H9 (cell line): ENCODE measurements around the gene RPL26. TPM values are rescaled to one million over a fixed set of nuclear protein-coding genes. Genes with fewer than 3 reads are reported as not detected.
A peak's percentile ranks its signal among the peaks of the same experiment; 100 is the strongest.

Source experiments
- DNase-seq: peaks from one replicate; pipeline ENCODE4 v3.0.0-alpha.2; 2017
- H2AFZ ChIP-seq: one replicate; pipeline ENCODE4 v1.6.1; 2013; ENCODE audit warnings: mild to moderate bottlenecking, low read length, control low read depth, moderate library complexity
- H2AK5ac ChIP-seq: 2 replicates; pipeline ENCODE4 v1.6.1; 2013; ENCODE audit warnings: low read length, control low read depth, mixed read lengths; ENCODE audit not compliant: insufficient read length
- H2BK120ac ChIP-seq: one replicate; pipeline ENCODE4 v1.6.1; 2013; ENCODE audit warnings: low read depth, mild to moderate bottlenecking, low read length, control low read depth, inconsistent platforms; ENCODE audit not compliant: poor library complexity, severe bottlenecking
- H2BK12ac ChIP-seq: 2 replicates; pipeline ENCODE4 v1.6.1; 2013; ENCODE audit warnings: low read length, control low read depth, mixed read lengths, low read depth; ENCODE audit not compliant: insufficient read length
- H2BK15ac ChIP-seq: 2 replicates; pipeline ENCODE4 v1.6.1; 2013; ENCODE audit warnings: low read depth, low read length, control low read depth
- H2BK20ac ChIP-seq: one replicate; pipeline ENCODE4 v1.6.1; 2013; ENCODE audit warnings: low read depth, mild to moderate bottlenecking, low read length, control low read depth, inconsistent platforms; ENCODE audit not compliant: poor library complexity, severe bottlenecking
- H2BK5ac ChIP-seq: 2 replicates; pipeline ENCODE4 v1.6.1; 2013; ENCODE audit warnings: low read length, control low read depth, mixed read lengths; ENCODE audit not compliant: insufficient read length
- H3K14ac ChIP-seq: 2 replicates; pipeline ENCODE4 v1.6.1; 2013; ENCODE audit warnings: low read length, control low read depth; ENCODE audit not compliant: insufficient read depth
- H3K18ac ChIP-seq: 2 replicates; pipeline ENCODE4 v1.6.1; 2013; ENCODE audit warnings: low read depth, mild to moderate bottlenecking, mixed read lengths, low read length, control low read depth; ENCODE audit not compliant: insufficient read length
- H3K23ac ChIP-seq: 2 replicates; pipeline ENCODE4 v1.6.1; 2013; ENCODE audit warnings: low read length, control low read depth, mixed read lengths, low read depth; ENCODE audit not compliant: insufficient read length
- H3K23me2 ChIP-seq: 2 replicates; pipeline ENCODE4 v1.6.1; 2013; ENCODE audit warnings: low read depth, mild to moderate bottlenecking, mixed read lengths, low read length, control low read depth; ENCODE audit not compliant: insufficient read length, poor library complexity, severe bottlenecking
- H3K27ac ChIP-seq: 2 replicates; pipeline ENCODE4 v1.5.1; 2013; ENCODE audit warnings: low read length, control low read depth, mixed read lengths, low read depth; ENCODE audit not compliant: insufficient read length
- H3K27me3 ChIP-seq: 2 replicates; pipeline ENCODE4 v1.6.1; 2013; ENCODE audit warnings: low read length, control low read depth, inconsistent platforms; ENCODE audit not compliant: insufficient read depth
- H3K4ac ChIP-seq: 2 replicates; pipeline ENCODE4 v1.6.1; 2013; ENCODE audit warnings: low read depth, mild to moderate bottlenecking, control low read depth, inconsistent platforms, low read length, moderate library complexity
- H3K4me1 ChIP-seq: 2 replicates; pipeline ENCODE4 v1.6.1; 2013; ENCODE audit warnings: low read length, control low read depth, inconsistent platforms; ENCODE audit not compliant: insufficient read depth
- H3K4me2 ChIP-seq: 2 replicates; pipeline ENCODE4 v1.6.1; 2013; ENCODE audit warnings: low read length, control low read depth, mixed read lengths; ENCODE audit not compliant: insufficient read length, insufficient read depth
- H3K56ac ChIP-seq: 2 replicates; pipeline ENCODE4 v1.6.1; 2013; ENCODE audit warnings: low read depth, mild to moderate bottlenecking, mixed read lengths, low read length, control low read depth; ENCODE audit not compliant: insufficient read length
- H3K79me1 ChIP-seq: 2 replicates; pipeline ENCODE4 v1.6.1; 2013; ENCODE audit warnings: low read depth, mild to moderate bottlenecking, moderate library complexity, low read length, control low read depth, inconsistent platforms; ENCODE audit not compliant: insufficient read depth, poor library complexity, severe bottlenecking
- H3K79me2 ChIP-seq: 2 replicates; pipeline ENCODE4 v1.6.1; 2013; ENCODE audit warnings: low read length, control low read depth, inconsistent platforms; ENCODE audit not compliant: insufficient read depth
- H3K9ac ChIP-seq: 2 replicates; pipeline ENCODE4 v1.6.1; 2013; ENCODE audit warnings: low read length, control low read depth, mixed read lengths; ENCODE audit not compliant: insufficient read length; ENCODE audit errors: extremely low read depth
- H3K9me3 ChIP-seq: one replicate; pipeline ENCODE4 v1.6.1; 2013; ENCODE audit warnings: low read depth, low read length, inconsistent platforms; ENCODE audit not compliant: control insufficient read depth
- H3T11ph ChIP-seq: one replicate; pipeline ENCODE4 v1.6.1; 2013; ENCODE audit warnings: mild to moderate bottlenecking, low read length, control low read depth, inconsistent platforms
- H4K20me1 ChIP-seq: one replicate; pipeline ENCODE4 v1.6.1; 2013; ENCODE audit not compliant: control insufficient read depth, insufficient read length, insufficient read depth
- H4K5ac ChIP-seq: 2 replicates; pipeline ENCODE4 v1.6.1; 2013; ENCODE audit warnings: low read depth, mild to moderate bottlenecking, mixed read lengths, low read length, control low read depth; ENCODE audit not compliant: insufficient read length
- H4K8ac ChIP-seq: replicated peaks from 2 replicates; pipeline ENCODE4 v1.6.1; 2013; ENCODE audit warnings: low read length, control low read depth, mixed read lengths, low read depth; ENCODE audit not compliant: insufficient read length
- H4K91ac ChIP-seq: 2 replicates; pipeline ENCODE4 v1.6.1; 2013; ENCODE audit warnings: low read depth, mild to moderate bottlenecking, moderate library complexity, mixed read lengths, low read length, control low read depth; ENCODE audit not compliant: insufficient read length
- H3K27ac Mint-ChIP-seq, 3 experiments: 2 replicates in 2 of 3; 3 replicates in 1 of 3; pipeline ENCODE4 v1.8.0; 2020 to 2021; ENCODE audit warnings: mixed read lengths in 3 of 3, mild to moderate bottlenecking in 1 of 3, moderate library complexity in 1 of 3
- H3K27me3 Mint-ChIP-seq: 2 replicates; pipeline ENCODE4 v1.8.0; 2021; ENCODE audit warnings: low read depth, mild to moderate bottlenecking, moderate library complexity, mixed read lengths
- H3K36me3 Mint-ChIP-seq, 3 experiments: 2 replicates in 2 of 3; 3 replicates in 1 of 3; pipeline ENCODE4 v1.8.0; 2020 to 2021; ENCODE audit warnings: low read depth in 3 of 3, mixed read lengths in 3 of 3; ENCODE audit not compliant: insufficient read depth in 1 of 3
- H3K4me1 Mint-ChIP-seq, 2 experiments: 2 replicates each; pipeline ENCODE4 v1.8.0; 2020; ENCODE audit warnings: mixed read lengths in 2 of 2
- H3K4me3 Mint-ChIP-seq, 2 experiments: 2 replicates in 1 of 2; 3 replicates in 1 of 2; pipeline ENCODE4 v1.8.0; 2020 to 2021; ENCODE audit warnings: mild to moderate bottlenecking in 2 of 2, mixed read lengths in 2 of 2, moderate library complexity in 1 of 2
- H3K9me3 Mint-ChIP-seq, 2 experiments: 2 replicates in 1 of 2; 3 replicates in 1 of 2; pipeline ENCODE4 v1.8.0; 2020; ENCODE audit warnings: mild to moderate bottlenecking in 2 of 2, mixed read lengths in 2 of 2, moderate library complexity in 1 of 2
- WGBS: extraction: QIAGEN DNeasy Blood & Tissue Kit; methylation state at CpG from one replicate; pipeline ENCODE4 v1.1.7; 2013; ENCODE audit warnings: missing lambda C conversion rate, low lambda C conversion rate, mixed read lengths; ENCODE audit not compliant: insufficient read length; ENCODE audit errors: extremely low coverage; 5-methylcytosine and 5-hydroxymethylcytosine counted together
- total RNA-seq: library from RNA; stranded (reverse); gene quantifications from 2 replicates; pipeline ENCODE4 v1.2.1, GENCODE V29; 2021
- TF ChIP-seq, protein P1 (sequence below): fragments of 200-600 bp; sonication (generic); conservative IDR thresholded peaks from 3 replicates; pipeline ENCODE4 v1.8.0; 2021; ENCODE audit warnings: antibody characterized with exemption, mild to moderate bottlenecking

Gene RPL26
- total RNA-seq, 1 experiment from 2014 or later, result 2,434 TPM

DNA sequence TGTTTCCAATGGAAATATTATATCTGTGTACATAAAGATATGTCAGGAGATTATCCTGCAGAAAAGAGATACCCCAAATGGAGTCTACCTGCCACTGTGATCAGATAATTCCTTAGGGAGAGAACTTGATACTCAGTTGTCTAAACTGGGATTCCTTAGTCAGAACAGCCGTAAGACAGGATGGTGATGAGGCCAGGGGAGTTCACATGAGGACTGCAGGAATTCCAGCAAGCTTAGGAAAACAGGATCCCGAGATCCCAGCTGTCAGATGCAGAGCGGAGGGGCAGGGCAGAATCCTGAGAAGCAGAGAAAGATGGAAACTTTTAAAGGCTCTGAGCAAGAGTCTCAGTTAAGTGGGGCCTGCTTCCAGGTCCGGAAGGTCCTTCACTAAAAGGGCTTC lies 11.2 kb downstream of the RPL26 start:
- WGBS, result no CpG with 5 or more reads among the region's 4 CpGs
- no peak overlapping the region for H3K4ac ChIP-seq

More for the DNA sequence above, 11.2 kb downstream of the RPL26 start:
- Histone ChIP-seq H3K79me2 (no peaks in the 10 kb centered on the region), H3K23ac (no peak overlapping the region), H2AFZ (no peak overlapping the region), H3K9ac (no peak overlapping the region), H4K5ac (no peak overlapping the region), H3K79me1 (no peaks in the 10 kb centered on the region), H3K14ac (no peak overlapping the region), H4K8ac (no peak overlapping the region), H3K56ac (no peak overlapping the region), H2BK120ac (no peak overlapping the region), H2BK20ac (no peak overlapping the region), H3K4me1 (peaks cover 3% of the 10 kb centered on the region; the same call in 1 of the 2 replicates), H3K23me2 (peaks cover 8% of the 10 kb centered on the region), H2BK15ac (no peak overlapping the region), H2BK12ac (no peak overlapping the region), H3K27me3 (no peaks in the 10 kb centered on the region), H3K9me3 (no peaks in the 10 kb centered on the region), H3K4me2 (no peak overlapping the region), H4K20me1 (no peaks in the 10 kb centered on the region), H3K18ac (no peak overlapping the region), H2AK5ac (no peak overlapping the region), H3K27ac (no peak overlapping the region), H4K91ac (no peak overlapping the region), H2BK5ac (no peak overlapping the region), H3T11ph (no peak overlapping the region)
- Mint-ChIP-seq H3K36me3 (peaks cover 6 to 55% (median 52%) of the 10 kb centered on the region in 3 experiments), H3K4me3 (no peak overlapping the region), H3K9me3 (peaks cover 0 to 1% of the 10 kb centered on the region in 2 experiments; a peak in 1 of 5 replicates), H3K4me1 (peaks cover 13% of the 10 kb centered on the region in 2 experiments), H3K27me3 (no peaks in the 10 kb centered on the region), H3K27ac (peak overlapping the region in 2 of 3 experiments; percentile 46 to 55; a peak in 2 of 7 replicates)
- DNase-seq, result no peak
- TF ChIP-seq, protein P1, sequence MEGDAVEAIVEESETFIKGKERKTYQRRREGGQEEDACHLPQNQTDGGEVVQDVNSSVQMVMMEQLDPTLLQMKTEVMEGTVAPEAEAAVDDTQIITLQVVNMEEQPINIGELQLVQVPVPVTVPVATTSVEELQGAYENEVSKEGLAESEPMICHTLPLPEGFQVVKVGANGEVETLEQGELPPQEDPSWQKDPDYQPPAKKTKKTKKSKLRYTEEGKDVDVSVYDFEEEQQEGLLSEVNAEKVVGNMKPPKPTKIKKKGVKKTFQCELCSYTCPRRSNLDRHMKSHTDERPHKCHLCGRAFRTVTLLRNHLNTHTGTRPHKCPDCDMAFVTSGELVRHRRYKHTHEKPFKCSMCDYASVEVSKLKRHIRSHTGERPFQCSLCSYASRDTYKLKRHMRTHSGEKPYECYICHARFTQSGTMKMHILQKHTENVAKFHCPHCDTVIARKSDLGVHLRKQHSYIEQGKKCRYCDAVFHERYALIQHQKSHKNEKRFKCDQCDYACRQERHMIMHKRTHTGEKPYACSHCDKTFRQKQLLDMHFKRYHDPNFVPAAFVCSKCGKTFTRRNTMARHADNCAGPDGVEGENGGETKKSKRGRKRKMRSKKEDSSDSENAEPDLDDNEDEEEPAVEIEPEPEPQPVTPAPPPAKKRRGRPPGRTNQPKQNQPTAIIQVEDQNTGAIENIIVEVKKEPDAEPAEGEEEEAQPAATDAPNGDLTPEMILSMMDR, result no peak
